Lower leg skin (tissue), 4 donors: ENCODE measurements around the gene OSBP2. TPM values are rescaled to one million over a fixed set of nuclear protein-coding genes. Genes with fewer than 3 reads are reported as not detected.
A peak's percentile ranks its signal among the peaks of the same experiment; 100 is the strongest.

Experiments used
- DNase-seq, 2 donors: peaks; one replicate each; pipeline ENCODE4 v3.0.0-alpha.2; 2019; ENCODE audit warnings: low spot score in 2 of 2
- H3K4me3 ChIP-seq: fragments of 200-600 bp; sonication (generic); 2 replicates; pipeline ENCODE4 v1.5.1; 2017; ENCODE audit warnings: mild to moderate bottlenecking, low read depth; ENCODE audit not compliant: poor library complexity, severe bottlenecking
- POLR2A ChIP-seq, 2 donors: fragments of 450-650 bp; IDR thresholded peaks; one replicate each; pipeline ENCODE4 v1.6.1; 2016 to 2017; ENCODE audit warnings: antibody characterized with exemption in 2 of 2, mild to moderate bottlenecking in 1 of 2, moderate library complexity in 1 of 2
- WGBS, 2 donors: methylation state at CpG; one replicate each; pipeline ENCODE4 v1.1.5; 2018; 5-methylcytosine and 5-hydroxymethylcytosine counted together
- intact Hi-C: fragments of 100-400 bp; cut with DNase I; formaldehyde crosslinking; loops from one replicate; pipeline ENCODE4 v1.15.0; 2023; ENCODE audit warnings: low total_unique reads
- total RNA-seq, 4 donors: library from RNA; depleted of rRNA; stranded (reverse); fragments of >200 nt; gene quantifications; one replicate each; pipeline ENCODE4 v1.1.0, GENCODE V29; 2016
- TF ChIP-seq, protein P1 (sequence below), 3 donors: fragments of 450-650 bp; IDR thresholded peaks; one replicate each; pipeline ENCODE4 v1.5.1; 2016; ENCODE audit warnings: antibody characterized with exemption in 3 of 3, mild to moderate bottlenecking in 3 of 3, moderate library complexity in 2 of 3

OSBP2 gene
- total RNA-seq, 4 donors from 2014 or later, result 7.2 to 13.3 (median 10.0) TPM

DNA sequence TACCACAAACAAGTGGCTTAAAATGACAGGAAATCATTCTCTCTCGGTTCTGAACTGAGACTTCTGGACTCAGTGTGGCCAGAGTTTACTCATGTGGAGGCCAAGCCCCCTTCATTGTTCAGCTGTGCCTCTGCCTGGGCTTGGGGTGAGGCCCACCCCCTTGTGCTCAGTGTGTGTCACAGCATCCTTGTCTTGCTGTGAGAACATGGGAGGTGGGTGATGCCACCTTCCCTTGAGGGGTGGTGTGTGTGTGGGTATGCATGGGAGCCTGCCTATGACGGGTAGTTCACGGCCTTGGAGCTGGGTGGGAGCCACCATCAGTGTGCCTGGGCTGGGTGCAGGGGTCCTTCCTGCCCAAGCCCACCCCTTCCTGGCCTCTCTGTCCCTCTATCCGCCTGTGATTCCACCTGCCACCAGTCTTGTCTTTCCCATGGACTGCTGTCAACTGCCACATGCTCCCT, 172.2 kb downstream of the OSBP2 start:
- 84 to 94% methylated on average over 4 of the region's 4 CpGs for WGBS, 2 donors
- TF ChIP-seq, protein P1, sequence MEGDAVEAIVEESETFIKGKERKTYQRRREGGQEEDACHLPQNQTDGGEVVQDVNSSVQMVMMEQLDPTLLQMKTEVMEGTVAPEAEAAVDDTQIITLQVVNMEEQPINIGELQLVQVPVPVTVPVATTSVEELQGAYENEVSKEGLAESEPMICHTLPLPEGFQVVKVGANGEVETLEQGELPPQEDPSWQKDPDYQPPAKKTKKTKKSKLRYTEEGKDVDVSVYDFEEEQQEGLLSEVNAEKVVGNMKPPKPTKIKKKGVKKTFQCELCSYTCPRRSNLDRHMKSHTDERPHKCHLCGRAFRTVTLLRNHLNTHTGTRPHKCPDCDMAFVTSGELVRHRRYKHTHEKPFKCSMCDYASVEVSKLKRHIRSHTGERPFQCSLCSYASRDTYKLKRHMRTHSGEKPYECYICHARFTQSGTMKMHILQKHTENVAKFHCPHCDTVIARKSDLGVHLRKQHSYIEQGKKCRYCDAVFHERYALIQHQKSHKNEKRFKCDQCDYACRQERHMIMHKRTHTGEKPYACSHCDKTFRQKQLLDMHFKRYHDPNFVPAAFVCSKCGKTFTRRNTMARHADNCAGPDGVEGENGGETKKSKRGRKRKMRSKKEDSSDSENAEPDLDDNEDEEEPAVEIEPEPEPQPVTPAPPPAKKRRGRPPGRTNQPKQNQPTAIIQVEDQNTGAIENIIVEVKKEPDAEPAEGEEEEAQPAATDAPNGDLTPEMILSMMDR (IDR thresholded peaks at IDR 0.05), result no peak
- no peak for TF ChIP-seq POLR2A (IDR thresholded peaks at IDR 0.05)
- DNase-seq, result peak in 1 of 2 donors; percentile 75
- intact Hi-C loops, result no loop called here
- H3K4me3 ChIP-seq, result no peak overlapping the region

DNA sequence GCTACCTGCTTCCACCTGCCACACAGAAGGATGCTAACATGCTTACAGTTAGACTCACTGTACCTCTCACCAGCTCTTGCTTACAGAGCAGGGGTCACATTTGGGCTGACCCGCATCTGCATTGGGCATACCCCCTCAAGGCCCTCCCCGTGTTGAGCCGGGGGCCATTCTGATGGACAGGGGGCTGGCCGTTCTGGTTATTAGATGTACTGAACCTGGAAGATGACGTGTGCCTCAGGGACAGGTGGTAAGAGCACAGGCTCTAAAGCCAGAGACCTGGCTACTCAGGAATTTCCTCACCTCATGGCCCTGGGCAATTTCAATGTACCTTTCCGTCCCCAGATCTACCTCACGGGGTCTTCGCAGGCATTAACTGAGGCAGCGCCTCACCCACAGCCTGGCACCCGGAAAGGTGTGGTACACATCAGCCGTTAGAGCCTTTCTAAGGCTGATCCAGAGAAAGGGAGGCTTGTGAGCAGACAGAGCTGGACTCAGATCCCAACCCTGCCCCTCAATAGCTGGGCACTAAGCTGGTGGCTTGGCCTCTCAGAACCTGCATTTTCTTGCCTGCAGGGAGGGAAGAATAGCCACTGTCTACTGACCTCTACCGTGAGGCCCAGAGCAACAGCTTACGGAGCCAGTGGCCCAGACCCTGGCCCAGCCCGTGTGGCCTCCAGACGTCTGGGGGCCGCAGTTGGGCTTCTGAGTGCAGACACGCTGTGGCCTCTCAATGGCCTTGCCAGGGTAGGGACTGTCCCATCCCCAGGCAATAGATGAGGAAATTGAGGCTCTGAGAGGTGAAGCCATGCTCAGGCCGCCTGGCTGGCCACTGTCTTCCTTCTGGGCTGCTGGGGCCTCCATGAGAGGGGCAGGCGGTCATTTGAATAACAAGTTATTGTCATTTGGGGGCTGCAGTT, 173.3 kb downstream of the OSBP2 start:
- intact Hi-C loops, result no loop called here
- DNase-seq, result peak in 1 of 2 donors; percentile 64
- TF ChIP-seq, protein P1 (IDR thresholded peaks at IDR 0.05), result no peak
- no peak for TF ChIP-seq POLR2A (IDR thresholded peaks at IDR 0.05)
- 85 to 92% methylated on average over 19 of the region's 19 CpGs for WGBS, 2 donors
- H3K4me3 ChIP-seq, result no peak overlapping the region

DNA sequence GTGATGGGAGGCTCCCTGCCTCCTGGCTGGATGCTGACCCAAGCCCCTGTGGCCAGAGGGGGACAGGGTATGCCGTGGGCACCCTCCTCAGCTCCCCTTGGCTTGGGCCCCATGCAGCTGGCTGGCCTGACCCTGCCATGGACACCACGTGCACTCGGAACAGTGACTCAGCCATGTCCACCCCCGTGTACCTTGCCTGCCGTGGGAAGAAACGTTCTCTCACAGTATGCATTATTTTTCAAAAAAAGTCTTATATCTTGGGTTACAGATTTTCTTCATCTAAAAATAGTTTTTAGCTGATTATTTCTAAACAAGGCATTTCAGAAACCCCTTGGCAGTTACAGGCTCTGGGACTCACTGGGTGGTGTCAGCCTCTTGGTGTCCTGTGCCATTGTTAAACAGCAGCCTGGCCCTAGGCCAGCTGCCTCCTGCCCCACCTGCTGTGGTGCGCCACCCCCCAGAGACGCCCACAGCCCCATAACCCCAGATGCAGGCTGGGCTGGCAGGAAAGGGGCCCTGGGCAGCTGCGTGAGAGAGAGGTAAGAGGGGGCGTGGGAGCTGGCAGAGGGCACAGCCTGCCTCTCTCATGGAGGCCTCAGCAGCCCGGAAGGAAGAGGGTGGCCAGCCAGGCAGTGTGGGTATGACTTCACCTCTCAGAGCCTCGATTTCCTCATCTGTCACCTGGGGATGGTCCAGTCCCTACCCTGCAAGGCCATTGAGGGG, 174.2 kb downstream of the OSBP2 start:
- WGBS, 2 donors, result 60 to 71% methylated on average over 12 of the region's 12 CpGs

DNA sequence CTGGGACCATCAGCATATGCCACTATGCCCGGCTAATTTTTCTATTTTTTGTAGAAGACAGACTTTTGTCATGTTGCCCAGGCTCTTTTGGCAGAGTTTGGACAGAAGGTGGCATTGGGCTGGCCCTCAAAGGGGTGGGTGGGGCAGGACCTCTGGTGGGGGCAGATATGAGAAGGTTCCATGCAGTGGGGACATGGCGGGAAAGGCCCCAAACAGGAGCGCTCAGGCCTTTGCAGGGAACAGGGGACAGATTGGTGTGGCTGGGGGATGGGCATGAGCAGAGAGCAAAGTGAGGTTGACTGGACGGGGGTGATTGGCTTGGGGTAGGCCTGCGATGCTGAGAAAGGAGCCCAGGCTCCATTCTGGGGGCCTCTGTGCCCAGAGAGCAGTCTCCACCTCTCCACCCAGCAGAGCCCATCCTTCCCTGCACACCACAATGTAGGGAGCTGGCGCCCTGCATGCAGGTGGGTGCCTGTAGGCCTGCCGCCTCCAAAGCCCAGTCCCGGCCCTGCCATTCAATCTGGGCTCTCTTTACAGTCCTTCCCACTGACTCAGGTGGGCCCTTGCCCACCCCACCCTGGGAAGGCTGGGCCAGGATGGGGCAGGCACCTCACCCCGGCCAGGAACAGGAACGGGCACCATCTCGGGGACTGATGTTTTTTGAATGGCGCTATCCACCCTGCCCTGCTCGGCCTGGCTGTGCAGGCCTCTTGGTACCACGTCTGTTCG, 175.2 kb downstream of the OSBP2 start:
- DNase-seq, result peak in 1 of 2 donors; percentile 75
- no peak for TF ChIP-seq POLR2A (IDR thresholded peaks at IDR 0.05)
- TF ChIP-seq, protein P1 (IDR thresholded peaks at IDR 0.05), result no peak
- WGBS, 2 donors, result 89 to 93% methylated on average over 14 to 15 of the region's 15 CpGs
- intact Hi-C loops, result no loop called here
- H3K4me3 ChIP-seq, result no peak overlapping the region

More for the DNA sequence above, 174.2 kb downstream of the OSBP2 start:
- DNase-seq, result peak in 1 of 2 donors; percentile 53
- H3K4me3 ChIP-seq, result no peak overlapping the region
- no peak for TF ChIP-seq POLR2A (IDR thresholded peaks at IDR 0.05)
- TF ChIP-seq, protein P1 (IDR thresholded peaks at IDR 0.05), result no peak
- intact Hi-C loops, result no loop called here
